ENCODE data around the gene CS.

- TF ChIP-seq SUZ12 (IDR thresholded peaks at IDR 0.05; ENCODE audit: extremely low read depth, insufficient read depth, insufficient read length) (no peak), YY1 (IDR thresholded peaks at IDR 0.05; ENCODE audit: insufficient read depth, insufficient read length) (no peak)
Observed at GRCh38 chr12:56257071-56257470, 43.1 kb downstream of the CS start.

Data from NT2/D1 (cell line).